Smooth muscle cell of the brain vasculature (primary cell): ENCODE results near the gene RFT1.

Experiments used
- DNase-seq: peaks from one replicate; pipeline ENCODE4 v3.0.0-alpha.2; 2012; ENCODE audit warnings: low read depth, low spot score

RFT1 gene

DNA sequence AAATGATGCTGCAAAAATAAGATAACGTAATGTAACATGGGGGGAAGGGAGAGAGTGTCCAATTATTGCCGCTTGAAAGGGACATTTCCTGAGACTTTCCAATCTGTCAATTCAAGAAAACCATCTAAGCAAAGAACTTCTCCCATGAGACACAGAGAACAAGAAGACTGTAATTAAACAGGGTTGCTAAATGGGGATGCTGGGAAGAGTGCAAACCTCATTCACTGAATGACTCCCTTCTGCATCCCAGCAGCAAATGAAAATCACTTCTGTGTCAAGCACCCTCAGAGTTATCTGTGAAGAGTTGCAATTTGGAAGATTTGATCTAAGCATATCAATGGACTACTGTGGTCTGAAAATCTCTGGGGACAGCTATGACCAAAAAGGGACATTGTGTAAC lies 3.6 kb downstream of the RFT1 start:
- no peak for DNase-seq

DNA sequence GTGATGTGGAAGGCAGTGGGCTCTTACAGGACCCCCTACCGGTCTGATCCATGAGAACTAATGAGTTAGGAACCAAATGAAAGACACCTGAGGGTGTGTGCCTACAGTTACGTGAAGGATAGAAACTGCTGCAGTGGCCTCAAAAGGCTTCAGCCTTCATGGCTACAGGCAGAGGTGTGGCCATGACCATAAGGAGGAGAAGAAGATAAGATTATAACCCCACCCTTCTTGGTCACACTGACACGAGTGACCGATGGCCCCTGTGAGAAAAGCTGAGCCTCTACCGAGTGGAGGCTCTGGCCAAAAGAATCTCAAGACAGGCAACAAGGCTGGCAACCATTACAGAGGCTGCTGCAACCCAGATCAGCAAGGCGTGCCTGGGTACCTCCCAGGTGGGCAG lies 6.3 kb downstream of the RFT1 start:
- no peak for DNase-seq

DNA sequence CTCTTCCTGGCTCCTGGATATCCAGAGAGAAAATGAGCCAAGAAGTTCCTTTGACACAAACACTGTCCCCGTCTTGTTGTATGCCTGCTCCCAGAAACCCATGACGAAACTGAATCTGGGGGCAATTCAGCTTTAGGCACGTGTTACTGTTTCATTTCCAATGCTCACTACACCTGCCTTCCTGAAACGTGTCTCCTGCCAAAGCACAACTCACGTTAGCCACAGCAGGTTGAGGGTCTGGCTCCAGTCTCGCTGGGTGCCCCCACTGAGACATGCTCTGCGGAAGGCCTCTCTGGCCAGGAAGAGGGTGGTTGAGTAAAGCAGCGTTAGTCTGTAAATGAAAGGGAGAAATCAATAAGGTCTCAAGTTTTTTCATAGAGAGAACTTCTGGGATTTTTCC lies 6.7 kb downstream of the RFT1 start:
- no peak for DNase-seq

DNA sequence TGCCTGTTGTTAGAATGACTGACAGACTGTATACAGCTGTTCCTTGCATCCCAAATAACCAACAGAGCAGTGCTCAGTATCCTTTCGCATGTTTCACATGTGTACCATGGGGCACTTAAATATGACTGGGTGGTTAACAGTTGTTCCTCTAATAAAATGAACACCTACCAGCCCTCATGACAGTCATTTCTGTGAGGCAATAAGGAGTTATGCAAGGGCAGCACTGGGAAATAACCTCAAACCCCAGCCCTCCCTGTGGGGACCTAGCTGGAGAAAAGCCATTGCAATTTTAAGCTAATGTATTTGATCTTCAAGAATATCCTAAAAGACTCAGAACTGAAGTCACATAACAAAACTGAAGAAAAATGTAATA lies 7.3 kb downstream of the RFT1 start:
- DNase-seq = no peak

DNA sequence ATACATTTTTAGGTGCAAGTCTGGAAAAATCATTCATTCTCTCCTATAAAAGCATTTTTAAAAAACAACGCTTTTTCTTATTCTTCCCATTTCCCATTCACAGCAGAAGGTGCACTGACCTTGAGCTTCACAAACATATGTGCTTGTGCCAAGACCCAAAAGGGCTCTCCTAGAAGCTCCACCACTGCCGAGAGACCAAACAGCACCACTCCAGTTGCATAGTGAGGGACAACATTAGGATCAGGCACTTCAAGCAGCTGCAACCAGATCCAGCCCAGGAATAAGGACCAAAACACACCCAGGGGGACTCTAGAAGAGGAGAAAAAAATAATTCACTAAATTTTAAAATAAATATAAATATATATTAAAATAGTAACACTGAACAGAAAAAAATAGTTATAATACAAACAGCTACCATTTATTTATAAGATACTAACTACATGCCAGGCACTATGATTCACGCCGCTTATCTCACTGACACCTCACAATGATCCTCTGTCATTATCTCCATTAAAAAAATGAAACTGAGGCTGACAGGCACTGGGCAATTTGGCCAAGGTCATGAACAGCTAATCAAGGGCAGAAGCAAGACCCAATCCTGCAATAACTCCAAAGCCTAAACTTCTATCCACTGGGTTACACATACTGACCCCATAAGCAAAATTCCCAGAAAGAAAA lies 7.8 kb downstream of the RFT1 start:
- no peak for DNase-seq

DNA sequence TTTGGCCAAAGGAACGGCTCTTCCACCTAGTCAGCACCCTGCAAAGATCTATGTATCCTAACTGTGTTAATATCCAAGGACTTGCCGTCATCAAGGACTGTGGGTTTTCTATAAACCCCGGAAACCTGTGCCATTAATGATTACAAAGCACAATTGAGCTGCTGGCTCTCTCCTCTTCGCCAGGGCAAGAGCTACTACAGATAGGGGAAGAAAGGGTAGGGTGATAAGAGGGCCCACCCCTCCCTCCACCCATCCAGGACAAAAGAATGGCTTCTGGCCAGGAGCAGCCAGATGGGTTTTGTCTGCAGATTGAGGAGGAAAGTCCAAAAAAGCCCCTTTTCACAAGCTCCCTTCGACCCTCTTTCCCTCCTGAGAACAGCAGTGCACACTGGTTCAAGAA lies 9.9 kb downstream of the RFT1 start:
- DNase-seq = no peak

DNA sequence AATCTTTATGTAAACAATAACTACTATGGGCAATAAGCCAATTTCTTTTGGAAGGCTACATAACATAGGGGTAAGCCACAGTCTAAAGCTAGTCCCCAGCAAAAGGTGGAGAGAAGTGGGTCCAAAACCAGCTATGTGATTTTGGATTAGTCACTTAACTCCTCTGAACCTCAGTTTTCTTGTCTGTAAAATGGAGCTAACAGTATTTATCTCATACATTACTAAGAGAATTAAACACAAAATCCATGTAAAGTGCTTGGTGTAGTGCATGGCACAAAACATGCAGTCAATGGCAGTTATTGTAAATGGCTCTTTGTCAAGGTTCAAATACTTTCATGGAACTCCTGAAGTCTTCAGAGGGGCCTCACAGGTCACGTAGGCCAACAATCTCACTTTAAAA lies 13.3 kb downstream of the RFT1 start:
- no peak for DNase-seq

DNA sequence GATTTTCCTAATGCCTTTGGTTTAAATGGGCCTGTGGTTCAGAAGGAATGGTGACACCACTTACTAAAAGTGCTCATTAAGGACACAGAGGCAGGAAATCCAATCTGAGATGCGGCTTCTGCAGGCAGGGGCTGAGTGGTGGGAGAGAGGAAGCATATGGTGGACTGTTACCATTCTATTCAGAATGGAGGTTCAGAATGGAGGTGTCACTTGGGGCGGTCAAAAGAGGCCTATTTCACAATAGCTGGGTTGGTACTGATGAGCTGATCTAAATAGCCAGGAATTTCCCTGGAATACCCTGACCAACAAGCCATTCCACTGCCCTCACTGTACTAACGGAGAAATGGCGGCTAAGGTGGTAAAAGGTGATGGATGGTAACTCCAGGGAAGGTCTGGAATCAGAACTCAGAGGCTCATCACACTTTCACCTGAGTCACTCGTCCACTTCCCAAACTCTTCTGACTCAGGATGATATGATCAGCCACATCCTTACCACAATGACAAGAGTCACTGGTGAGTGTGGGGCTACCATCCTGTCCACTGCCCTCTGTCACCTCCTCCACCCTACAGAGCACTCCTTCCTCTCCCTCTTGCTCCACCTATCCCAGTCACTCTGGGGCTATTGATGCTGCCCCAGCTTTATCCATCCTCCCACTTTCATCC lies 15.7 kb downstream of the RFT1 start:
- no peak for DNase-seq

DNA sequence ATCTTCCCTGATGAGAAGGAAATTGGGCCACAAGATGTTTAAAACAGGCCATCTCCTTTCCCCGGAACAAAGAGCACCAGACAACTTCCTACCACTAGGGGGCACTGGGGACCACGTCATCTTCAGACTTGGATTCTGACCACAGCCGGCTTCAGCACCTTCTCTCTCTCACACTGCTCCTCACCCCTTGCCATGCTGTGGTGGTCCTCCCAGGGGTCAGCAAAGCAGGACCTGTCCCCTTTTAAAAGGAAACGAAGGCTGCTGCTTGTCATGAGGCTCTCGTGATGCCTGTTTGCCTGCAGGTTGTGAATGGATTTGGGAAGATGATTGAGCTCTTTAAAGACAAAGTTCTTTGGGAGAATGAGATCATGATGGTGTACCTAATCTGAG lies 16.2 kb downstream of the RFT1 start:
- DNase-seq = peak; percentile 55

DNA sequence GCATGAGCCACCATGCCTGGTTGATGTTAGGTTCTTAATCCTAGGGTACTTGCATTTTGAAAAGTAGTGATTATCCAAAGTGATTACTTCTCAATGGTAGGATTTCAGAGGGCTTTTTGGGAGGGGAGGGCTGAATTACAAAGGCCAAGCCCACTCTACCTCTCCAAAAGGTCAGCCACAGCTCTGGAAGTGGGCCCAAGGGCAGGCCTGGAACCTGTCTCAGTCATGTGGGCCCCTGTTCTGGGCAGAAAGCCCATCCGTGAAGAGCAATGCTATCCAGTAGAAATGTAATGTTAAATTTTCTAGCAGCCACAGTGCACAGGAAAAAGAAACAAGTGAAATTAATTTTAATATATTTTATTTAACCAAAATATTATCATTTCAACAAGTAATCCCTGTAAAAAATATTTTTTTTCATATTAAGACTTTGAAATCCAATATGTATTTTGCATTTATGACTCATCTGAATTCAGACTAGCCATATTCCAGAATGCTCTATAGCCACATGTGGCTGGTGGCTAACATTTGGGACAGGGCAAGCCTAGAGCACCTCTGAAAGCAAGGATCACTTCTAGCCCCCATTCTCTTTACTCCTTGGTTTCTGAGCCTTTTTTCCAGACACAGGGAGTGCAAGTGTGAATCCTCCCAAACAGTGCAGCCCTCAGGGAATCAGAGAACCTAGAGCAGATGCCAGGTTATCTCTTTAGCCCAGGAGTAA lies 16.8 kb downstream of the RFT1 start:
- no peak for DNase-seq

DNA sequence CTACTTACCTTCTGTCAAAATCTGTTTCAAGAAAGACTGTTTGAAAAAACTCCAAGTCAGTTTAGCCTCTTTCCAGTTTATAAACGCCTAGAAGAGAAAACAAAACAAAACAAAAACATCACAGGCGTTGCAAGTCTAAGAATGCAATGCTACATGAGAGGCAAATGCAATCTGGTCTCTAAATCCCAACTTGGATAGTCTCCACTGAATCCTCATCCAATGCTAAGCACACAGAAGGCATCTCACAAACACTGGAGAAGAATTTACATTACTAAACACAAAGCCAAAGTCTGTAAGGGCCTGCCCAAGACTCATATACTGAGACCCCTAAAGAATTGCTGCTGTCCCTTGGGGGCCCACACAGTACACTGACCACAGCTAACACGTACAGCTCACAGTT lies 18.4 kb downstream of the RFT1 start:
- no peak for DNase-seq

DNA sequence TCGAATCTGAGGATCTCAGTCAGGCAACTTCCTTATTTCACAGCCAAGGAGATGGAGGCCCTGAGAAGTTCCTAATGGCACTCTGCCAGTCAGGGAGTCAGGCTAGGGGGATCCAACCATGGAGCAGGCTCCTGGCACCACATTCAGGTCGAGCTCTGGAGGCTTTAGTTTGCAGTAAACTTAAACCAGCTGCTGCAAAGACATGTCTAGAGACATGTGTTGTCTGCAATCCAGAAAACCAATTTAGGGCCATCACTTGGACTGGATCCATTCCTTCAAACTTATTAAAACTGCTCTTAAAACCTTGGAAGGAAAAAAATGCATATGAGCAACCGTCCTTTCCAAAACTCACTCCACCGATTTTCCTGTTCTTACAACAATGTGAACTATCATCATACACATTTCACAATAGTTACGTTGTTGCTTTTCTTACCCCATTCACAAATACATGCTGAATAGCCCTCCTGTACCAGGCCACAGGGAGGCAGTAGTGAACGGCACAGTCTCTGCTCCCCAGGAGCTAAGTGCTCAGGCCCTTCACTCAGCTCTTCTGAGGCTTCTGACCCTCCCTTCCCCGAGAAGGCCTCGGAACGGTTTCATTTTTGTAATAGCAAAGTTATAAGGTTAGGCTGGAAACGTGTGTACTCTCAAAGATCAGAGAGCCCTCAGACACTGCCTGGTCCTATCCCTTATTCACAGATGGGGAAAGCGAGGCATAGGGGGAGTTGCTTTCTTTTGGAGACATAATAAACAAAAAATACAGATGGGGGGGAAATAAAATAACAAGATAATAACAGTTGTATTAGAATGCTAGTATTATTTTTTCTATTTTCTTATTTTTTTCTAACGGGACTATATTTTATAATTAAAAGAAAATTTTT lies 20.1 kb downstream of the RFT1 start:
- peak; percentile 47 for DNase-seq

DNA sequence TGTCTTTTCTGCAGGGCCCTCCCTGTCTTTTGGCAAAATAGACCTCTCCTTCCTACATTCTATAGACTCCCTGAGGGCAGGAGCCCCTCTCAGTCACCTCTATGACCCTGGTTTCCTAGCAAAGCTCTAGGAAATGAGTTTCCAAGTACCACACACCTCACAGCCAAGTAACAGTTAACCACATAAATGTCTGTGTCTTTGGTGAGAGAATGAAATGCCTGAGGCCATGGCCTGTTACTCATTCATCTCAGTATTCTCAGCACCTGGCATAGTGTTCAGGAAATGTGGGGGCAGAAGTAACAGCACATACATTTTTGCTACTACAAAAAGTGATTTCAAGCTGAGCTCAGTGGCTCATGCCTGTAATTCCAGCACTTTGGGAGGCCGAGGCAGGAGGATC lies 21.0 kb downstream of the RFT1 start:
- DNase-seq = no peak

DNA sequence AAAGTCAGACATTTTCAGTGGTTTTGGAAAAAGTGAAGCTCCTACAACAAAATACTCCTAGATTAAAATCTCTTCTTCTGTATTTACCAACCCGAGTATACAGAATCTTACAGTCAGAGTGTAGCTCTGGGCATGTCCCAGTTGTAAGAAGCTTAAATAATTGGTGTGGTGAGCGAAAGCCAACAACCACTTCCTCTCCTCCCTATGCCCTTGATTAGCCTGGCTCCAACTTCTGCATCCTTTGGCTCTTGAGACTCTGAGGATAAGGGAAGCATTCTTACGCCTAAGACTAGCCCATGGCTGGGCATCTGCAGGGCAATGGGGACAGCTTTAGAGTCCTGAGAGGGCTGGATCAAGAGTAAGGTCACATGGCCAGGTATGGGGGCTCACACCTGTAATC lies 25.5 kb downstream of the RFT1 start:
- DNase-seq = no peak

DNA sequence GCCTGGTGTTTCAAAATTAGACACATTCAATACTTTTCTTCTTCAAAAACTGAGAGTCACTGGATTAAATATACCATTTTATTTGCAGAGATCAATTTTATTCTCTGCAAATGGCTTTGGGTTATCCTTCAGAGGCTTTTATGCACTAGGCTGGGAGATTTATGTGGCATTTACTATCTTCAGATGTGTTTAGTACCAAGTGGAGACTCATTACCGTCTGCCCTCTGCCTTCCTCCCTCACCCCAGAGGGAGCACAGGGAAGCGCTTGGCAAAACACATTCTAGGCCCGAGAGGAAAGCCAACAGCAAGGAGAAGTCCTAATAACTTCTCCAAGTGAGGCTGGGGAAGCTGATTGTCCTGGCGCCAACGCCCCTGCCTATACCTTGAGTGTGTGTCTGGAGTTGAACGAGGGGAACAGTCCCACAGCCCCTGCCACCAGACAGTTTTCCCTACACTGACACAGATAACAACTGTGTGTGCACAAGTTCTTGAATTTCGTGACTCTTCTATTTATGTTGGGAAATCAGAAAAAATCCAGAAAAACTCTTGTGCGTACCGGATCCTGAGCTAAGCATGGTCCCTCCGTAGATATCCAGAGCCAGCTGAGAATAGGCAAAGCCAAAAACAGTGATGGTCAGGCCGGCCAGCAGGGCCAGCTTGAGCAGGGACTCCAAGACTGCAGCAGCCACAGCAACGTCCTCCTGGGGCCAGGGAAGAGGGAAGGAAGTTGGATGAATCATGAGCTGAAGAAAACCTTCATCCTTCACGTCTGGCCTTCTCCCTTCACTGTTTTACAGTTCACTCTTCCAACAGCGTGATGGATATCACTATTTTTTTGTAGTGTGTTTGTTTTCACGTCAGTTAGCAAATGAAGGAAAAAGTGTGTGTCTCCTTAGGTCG lies 26.6 kb downstream of the RFT1 start:
- no peak for DNase-seq

DNA sequence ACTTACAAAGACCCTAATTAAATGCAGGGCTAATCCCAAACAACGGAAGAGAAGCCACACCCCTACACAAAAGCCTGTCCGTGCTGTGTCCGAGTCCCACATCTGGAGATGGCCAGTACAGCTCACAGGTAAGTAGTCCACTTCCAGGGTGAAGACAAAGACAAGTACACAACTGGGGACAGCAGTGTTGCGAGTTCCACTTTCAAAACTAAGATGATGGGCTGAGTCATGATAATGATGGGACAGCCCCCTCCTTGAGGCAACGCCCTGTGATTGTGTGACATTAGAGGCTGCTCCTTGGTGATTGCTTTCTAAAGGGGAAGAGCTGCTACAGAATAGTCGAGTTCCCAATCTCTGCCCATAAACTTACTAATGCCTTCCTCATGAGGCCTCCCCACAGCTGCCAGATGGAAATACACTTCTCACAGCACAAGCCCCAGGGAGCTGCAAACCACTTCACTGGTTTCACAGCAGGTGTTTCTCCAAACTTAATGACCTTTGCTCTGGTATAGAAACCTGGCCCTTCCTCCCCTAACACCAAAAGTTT lies 27.6 kb downstream of the RFT1 start:
- no peak for DNase-seq

DNA sequence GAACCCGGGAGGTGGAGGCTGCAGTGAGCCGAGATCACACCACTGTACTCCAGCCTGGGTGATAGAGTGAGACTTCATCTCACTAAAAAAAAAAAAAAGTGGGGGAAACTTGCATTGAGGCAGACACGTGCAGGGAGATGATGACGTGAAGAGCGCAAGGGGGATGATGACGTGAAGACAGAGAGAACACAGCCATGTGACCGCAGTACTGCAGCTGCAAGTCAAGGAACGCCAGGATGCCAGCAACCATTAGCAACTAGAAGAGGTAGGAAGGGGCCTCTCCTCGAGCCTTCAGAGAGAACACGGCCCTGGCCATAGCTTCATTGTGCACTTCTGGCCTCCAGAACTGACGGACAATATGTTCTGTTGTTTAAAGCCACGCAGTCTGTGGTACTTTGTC lies 28.3 kb downstream of the RFT1 start:
- no peak for DNase-seq

DNA sequence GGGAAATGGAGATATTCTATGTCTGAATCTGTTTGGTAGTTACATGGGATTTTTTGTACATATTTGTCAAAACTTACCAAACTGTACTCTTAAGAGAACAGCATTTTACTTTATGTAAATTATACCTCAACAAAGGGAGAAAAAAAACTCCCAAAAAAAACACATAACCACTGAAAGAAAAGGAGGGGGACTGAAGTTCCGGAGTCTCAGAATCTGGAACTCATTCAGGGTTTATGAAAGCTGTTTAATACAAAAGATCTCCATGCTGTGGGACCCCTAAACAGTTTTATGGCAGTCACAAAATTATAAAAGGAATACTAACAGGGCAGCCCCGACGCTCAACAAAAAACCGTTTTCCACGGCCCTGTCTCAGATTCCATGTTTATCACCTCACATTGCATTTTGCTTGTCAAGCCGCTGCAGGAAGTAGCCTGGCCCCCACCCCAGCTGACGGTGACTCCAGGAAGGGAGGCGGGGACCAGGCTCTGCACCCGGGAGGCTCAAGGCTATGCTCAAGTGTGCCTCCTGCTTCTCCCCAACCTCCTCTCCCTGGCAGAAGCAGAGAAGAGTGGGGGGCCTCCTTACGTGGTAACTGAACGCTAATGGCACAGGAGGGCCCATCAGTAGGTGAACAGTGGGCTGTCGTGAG lies 29.3 kb downstream of the RFT1 start:
- DNase-seq = no peak

DNA sequence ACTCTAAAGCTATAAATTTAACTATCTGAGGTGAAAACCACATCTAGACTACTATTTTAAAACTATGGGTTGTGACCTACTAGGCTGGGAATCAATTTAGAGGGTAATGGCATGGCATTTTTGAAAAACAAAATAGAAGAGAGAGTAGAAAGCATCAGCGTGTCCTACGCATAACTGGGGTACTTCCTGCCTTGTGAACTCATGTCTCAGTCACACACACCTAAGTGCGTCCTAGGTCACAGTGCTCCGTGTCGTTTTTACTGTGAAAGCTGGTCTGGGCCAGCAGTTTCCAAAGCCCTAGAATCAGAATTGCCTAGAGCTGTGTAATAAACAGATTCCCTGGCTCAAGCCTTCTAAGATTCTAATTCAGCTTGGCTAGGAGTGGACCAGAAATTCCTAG lies 32.3 kb downstream of the RFT1 start:
- DNase-seq = no peak

DNA sequence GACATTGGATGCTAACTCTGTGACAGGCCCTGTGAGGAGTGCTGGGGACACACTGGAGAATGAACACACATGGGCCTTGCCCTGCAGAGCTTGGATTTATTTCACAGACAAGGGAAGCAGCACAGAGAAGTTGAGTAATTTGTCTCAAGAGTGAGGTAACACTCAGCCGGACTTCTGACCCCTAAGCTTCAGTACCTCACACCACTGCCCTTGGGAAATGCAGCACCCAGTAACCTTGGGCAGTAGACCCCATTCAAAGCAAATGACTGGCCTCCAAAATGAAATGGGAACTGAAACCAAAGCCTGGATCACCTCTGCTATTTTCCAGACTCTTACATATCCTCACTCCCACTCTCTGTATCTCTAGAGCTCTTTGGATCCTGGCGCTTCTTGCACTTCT lies 37.3 kb downstream of the RFT1 start:
- DNase-seq = no peak
